Bone marrow (tissue), 2 donors: Measurements from ENCODE around the gene INTS3.
A peak's percentile ranks its signal among the peaks of the same experiment; 100 is the strongest.

Source experiments
- DNase-seq, 2 donors: peaks; one replicate each; lab custom pipeline; 2025; lab: John Stamatoyannopoulos, UW

Gene INTS3, protein sequence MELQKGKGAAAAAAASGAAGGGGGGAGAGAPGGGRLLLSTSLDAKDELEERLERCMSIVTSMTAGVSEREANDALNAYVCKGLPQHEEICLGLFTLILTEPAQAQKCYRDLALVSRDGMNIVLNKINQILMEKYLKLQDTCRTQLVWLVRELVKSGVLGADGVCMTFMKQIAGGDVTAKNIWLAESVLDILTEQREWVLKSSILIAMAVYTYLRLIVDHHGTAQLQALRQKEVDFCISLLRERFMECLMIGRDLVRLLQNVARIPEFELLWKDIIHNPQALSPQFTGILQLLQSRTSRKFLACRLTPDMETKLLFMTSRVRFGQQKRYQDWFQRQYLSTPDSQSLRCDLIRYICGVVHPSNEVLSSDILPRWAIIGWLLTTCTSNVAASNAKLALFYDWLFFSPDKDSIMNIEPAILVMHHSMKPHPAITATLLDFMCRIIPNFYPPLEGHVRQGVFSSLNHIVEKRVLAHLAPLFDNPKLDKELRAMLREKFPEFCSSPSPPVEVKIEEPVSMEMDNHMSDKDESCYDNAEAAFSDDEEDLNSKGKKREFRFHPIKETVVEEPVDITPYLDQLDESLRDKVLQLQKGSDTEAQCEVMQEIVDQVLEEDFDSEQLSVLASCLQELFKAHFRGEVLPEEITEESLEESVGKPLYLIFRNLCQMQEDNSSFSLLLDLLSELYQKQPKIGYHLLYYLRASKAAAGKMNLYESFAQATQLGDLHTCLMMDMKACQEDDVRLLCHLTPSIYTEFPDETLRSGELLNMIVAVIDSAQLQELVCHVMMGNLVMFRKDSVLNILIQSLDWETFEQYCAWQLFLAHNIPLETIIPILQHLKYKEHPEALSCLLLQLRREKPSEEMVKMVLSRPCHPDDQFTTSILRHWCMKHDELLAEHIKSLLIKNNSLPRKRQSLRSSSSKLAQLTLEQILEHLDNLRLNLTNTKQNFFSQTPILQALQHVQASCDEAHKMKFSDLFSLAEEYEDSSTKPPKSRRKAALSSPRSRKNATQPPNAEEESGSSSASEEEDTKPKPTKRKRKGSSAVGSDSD

DNA sequence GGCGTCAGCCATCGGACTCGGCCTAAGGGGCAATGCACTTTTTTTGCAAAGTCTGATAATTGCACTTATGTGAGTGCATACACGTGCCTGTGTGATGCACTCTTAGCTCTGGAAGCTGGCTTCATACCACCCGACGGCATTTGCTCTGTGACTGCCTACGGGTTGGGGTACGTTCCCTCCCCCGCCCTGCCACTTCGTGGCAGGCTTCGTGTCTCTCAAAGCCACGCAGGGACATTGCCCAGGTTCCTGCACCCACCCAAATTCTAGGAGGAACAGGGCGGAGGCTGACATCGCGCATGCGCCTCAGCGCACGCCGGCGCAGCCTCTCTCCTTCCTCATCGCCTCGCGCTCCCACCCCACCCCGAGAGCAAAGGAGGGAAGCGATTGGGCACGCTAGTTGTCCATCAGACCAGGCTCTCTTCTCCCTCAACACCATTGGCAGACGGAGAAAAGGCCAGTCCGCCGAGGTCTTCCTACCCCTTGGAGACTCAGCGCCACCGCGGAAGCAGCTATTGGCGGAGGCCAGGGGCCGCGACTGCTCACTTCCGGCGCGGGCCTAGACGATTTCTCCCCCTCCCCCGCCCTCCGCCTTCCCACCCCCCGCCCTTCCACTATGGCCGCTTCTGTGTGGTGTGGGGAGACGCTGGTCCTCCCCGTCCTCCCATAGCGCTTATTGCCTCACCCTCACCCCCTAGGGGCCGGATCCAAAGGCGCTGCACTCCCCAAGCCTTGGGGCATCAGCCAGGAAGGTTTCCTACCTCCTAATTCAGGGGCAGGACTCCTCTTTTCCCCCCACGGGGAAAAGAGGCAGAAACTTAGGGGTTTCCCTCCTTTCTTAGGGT is at the start of gene INTS3:
INTS3 (plus strand) TSS at position 588 of the 842 bp plus-strand sequence. CDS start 585 bp downstream, outside the sequence.
- DNase-seq: peak; percentile 89 to 99

DNA sequence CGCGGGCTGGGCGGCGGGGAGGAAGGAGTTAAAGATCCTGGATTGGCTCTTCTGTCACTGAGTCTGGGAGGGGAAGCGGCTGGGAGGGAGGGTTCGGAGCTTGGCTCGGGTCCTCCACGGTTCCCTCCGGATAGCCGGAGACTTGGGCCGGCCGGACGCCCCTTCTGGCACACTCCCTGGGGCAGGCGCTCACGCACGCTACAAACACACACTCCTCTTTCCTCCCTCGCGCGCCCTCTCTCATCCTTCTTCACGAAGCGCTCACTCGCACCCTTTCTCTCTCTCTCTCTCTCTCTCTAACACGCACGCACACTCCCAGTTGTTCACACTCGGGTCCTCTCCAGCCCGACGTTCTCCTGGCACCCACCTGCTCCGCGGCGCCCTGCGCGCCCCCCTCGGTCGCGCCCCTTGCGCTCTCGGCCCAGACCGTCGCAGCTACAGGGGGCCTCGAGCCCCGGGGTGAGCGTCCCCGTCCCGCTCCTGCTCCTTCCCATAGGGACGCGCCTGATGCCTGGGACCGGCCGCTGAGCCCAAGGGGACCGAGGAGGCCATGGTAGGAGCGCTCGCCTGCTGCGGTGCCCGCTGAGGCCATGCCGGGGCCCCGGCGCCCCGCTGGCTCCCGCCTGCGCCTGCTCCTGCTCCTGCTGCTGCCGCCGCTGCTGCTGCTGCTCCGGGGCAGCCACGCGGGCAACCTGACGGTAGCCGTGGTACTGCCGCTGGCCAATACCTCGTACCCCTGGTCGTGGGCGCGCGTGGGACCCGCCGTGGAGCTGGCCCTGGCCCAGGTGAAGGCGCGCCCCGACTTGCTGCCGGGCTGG is 49.1 kb upstream of the INTS3 start, which contains the start of gene NPR1:
NPR1 (plus strand) TSS at position 170 of the 818 bp plus-strand sequence; CDS start at position 591, 421 bp downstream.
- DNase-seq: no peak

DNA sequence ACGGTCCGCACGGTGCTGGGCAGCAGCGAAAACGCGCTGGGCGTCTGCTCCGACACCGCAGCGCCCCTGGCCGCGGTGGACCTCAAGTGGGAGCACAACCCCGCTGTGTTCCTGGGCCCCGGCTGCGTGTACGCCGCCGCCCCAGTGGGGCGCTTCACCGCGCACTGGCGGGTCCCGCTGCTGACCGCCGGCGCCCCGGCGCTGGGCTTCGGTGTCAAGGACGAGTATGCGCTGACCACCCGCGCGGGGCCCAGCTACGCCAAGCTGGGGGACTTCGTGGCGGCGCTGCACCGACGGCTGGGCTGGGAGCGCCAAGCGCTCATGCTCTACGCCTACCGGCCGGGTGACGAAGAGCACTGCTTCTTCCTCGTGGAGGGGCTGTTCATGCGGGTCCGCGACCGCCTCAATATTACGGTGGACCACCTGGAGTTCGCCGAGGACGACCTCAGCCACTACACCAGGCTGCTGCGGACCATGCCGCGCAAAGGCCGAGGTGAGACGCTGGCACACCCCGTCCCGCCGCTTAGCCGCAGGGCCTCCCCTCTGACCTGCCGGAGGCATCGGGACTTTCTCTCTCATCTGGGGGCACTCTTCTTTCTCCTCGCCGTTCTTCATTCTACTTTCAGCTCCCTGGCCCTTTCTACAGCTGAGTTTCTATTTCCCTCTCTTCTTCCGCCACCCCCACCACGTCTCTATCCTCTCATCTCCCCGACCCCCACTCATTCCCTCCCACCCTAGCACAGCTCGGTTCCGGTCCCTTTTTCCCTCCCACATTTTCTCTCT is 48.3 kb upstream of the INTS3 start:
- peak in 1 of 2 donors; percentile 37 for DNase-seq

DNA sequence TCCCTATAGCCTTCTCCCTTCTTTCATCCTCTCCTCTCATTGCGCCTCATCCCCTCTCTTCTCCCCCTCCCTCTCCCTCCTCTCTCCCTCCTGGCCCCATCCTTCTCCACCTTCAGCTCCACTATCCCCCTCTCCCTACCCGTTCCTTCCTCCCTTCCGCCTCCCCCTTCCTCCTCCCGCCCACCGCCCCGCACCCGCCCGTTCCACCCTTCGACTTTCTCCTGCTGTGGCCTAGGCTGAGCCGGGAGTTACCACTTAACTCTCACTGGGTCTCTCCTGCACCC is 47.8 kb upstream of the INTS3 start:
- no peak for DNase-seq

DNA sequence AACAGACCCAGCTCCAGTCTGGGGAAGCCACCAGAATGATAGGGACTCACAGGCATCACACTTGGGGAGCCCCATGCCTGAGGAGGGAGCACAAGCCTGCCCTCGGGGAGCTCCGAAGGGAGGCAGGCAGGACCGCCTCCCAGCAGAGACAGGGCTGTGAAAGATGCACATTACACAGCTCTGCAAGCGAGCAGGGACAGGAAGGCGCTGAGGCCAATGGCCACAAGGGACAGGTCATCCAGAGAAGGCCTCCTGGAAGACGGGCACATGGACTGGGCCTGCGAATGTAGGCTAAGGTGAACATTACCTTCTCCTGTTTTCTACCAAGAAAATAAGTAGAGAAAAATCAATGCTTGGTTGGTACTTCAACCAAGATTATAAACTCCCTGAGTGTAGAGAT is 45.1 kb upstream of the INTS3 start:
- DNase-seq: no peak

DNA sequence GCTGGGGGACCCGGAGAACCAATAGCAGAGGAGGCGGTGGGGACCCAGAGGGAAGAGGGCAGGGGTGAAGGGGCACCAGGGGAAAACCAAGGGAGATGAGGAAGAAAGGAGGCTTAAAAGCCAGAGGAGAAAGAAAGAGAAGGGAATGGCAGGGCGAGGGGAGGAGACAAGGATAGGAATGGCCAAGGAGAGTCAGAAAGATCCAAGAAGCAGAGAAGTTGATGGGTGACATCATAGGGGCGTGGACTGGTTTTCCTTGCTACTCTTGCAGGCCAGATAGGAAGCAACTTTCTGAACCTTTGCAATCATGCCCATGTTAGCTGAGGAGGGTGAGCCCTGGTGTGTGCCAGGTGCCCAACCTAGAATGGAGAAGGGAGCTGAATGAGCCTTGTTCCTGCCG is 44.0 kb upstream of the INTS3 start:
- DNase-seq: no peak

DNA sequence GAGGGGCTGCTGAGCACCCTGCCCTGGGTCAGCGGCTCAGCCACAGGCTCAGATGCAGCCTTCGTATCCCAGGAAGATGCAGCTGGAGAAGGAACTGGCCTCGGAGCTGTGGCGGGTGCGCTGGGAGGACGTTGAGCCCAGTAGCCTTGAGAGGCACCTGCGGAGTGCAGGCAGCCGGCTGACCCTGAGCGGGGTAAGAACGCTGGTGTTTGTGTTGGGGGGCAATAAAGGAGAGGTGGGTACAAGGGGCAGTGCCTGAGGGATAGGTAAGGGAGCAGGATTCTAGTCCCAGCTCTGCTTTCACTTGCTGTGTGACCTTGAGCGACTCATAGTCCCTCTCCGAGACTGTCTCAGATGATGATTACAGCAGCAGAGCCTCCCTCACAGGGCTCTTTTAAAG is 43.0 kb upstream of the INTS3 start:
- no peak for DNase-seq

DNA sequence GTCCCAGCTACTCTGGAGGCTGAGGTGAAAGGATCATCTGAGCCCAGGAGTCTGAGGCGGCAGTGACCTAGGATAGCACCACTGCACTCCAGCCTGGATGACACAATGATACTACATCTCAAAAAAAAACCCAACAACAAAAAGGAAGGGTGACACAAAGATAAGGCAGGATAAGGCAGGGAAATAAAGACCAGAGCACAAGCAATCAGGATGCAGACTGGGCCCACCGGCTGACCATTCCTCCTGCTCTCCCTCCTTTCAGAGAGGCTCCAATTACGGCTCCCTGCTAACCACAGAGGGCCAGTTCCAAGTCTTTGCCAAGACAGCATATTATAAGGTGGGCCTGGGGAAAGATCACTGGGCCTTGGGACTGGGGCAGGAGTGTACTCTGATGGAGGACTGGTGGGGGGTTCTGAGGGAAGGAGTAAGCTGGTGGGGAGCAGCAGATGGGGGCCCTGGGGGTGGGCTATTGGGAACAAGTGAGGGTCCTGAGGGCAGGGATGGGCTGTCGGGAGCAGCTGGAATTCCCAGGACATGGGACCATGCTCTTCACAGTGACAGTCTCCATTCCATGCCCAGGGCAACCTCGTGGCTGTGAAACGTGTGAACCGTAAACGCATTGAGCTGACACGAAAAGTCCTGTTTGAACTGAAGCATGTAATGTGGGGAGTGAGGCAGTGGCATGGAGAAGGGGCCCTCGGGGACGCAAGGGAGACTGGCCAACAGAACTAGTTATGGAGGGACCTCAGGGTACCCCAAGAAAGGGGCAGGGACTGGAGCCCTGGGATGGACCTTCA is 42.1 kb upstream of the INTS3 start:
- no peak for DNase-seq

DNA sequence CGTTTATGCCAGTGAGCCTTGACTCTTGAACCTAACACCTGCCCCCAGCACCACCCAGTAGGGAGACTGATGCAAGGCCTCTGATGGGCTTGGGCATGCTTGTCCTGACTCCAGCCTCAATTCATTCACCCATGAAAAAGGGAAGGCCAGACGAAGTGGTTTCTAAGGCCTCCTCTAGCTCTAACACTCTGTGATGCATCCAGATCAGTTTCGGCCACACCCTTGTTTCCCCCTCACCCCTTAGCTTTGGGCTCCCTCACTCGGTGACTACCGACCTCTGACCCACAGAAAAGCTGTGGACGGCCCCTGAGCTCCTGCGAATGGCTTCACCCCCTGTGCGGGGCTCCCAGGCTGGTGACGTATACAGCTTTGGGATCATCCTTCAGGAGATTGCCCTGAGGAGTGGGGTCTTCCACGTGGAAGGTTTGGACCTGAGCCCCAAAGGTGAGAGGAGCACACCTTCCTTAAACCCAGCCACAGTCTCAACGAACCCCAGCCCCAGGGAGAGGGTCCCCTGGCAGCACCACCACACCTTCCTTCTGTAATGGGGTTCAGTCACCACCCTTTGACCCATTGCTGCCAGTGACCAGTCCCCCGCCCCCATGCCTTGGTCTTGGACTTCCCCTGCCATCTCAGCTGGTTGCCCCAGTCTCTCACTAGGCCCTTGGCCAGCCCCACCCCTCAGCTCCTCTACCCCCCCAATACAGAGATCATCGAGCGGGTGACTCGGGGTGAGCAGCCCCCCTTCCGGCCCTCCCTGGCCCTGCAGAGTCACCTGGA is 40.3 kb upstream of the INTS3 start:
- DNase-seq: no peak

DNA sequence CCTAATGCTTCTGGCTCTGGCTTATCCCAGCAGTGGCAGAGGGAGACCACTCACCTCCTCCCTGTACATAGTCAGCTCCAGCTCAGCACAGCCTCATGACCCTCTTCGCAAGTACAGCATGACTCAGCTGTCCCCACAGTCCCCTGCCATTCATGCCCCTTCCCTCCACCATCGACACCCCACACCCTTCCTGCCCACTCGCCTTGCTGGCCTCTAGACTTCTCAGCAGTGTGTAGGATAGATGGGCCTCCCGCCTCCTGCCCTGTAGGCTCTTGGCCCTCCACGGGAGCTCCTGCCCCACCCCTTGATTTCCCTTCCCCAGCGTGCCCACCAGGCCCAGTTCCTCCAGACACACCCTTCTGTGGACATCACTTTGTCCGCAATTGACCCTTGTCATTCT is 39.6 kb upstream of the INTS3 start:
- no peak for DNase-seq

DNA sequence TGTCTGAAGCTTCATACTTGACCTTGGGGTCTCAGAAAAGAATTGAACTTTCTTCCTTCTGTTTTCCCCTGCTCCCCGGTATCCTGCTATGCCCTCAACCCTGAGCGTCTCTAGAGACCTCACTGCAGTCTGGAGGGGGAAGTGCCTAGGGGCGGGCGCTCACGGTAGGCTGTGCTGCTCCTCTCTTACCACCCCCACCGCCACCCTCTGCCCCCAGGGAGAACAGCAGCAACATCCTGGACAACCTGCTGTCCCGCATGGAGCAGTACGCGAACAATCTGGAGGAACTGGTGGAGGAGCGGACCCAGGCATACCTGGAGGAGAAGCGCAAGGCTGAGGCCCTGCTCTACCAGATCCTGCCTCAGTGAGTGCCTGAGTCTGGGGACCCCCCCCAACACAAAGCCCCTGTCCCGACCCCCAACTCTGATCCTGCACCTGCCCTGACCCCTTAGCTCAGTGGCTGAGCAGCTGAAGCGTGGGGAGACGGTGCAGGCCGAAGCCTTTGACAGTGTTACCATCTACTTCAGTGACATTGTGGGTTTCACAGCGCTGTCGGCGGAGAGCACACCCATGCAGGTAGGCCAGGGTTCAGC is 39.0 kb upstream of the INTS3 start:
- no peak for DNase-seq

DNA sequence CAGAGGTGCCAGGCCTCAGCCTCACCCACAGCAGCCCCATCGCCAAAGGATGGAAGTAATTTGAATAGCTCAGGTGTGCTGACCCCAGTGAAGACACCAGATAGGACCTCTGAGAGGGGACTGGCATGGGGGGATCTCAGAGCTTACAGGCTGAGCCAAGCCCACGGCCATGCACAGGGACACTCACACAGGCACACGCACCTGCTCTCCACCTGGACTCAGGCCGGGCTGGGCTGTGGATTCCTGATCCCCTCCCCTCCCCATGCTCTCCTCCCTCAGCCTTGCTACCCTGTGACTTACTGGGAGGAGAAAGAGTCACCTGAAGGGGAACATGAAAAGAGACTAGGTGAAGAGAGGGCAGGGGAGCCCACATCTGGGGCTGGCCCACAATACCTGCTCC is 34.4 kb upstream of the INTS3 start:
- no peak for DNase-seq

DNA sequence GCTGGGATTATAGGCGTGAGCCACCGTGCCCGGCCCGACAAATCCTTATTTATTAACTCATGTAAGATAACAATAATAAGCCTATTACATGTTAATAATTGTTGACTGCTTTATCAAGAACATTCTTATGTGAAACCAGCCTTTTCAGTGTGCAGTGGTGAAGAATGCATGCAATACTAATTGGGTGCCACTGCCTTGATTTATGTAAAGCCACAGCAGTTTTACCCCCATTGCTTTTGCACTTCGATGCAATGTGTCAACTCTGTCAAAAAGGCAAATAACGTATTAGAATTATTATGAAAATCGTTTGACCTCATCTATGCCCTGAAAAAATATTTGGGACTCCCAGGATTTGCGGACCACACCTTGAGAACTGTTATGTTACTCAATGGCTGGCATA is 31.1 kb upstream of the INTS3 start:
- no peak for DNase-seq

DNA sequence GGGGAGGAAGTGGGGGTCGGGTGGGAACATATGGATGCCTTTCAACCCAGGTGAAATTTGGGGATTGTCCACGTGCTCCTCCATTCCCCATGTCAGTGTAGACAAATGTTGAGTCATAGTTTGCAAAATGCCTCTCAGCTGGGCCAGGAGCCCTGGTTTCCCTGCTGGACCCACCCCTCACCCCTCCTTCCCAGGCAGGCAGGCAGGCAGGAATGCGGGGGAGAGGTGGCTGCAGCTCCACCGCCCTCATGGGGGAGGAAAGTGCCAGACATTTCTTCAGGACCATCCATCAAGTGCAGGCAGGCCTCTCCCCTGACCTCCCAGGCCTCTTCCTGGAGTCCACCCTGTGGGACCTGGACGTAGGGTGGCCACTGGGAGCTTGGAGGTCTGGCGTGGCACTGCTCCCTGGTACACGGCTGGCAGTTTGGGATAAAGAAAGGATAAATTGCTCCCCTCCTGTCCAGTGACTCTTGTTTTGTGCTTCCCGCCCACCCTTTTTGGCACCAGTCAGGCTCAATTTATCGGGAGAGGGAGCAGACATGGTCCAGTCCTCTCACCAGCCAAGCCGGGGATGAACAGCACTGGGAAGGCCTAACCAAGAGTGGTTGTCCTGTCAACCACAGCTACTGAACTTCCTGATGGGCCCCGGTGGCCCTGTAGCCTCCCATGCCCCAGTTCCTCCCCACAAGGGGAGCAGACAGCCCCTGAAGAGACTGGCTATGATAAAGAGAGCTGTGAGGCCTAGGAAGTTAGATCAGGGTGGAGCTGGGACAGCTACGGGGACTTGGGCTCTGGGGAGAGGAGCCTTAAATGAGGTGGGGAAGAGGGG is 30.4 kb upstream of the INTS3 start:
- no peak for DNase-seq

DNA sequence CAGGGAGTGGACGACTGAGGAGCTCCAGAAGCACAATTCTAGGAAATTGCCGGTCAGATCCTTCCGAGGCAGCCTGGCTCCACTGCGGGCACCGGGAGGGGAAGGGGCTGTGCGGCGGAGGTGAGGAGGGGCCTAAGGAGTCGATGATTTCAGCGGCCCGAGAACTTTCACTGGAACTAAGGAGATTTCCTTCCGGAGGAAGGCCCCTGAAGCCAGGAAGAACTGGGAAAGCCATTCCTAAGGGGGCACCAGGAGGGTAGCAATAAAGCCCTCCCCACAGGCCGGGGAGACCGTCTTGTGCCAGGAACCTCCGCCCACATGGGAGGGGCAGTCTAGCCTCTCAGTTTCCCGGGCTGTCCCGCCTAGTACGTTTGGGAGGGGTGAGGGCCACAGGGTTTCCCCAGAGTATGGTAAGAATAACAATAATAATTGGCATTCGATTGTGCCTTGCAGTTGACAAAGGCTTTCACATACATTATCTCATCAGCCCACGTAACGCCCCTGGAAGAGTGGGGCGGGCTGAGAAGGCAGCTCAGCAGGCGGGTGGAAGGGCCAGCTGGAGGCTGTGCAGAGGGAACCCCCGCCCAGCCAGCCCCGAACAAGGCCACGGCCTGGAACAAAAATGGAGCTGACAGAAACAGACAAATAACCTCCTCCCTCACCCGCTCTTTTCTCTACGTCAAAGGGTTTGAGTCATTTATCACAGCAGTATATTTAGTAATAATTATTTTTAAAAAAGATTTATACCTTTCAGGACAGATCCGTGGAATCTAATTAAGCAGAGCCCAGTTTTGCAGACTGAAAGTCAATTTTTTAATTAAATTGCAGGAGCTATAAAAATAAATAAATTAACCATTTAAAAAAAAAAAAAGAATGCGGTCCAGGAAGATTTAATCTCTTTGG is 29.6 kb upstream of the INTS3 start:
- no peak for DNase-seq
